ENCODE measurements around the gene GDA. TPM values are rescaled to one million over a fixed set of nuclear protein-coding genes. Genes with fewer than 3 reads are reported as not detected.

The GDA gene
- total and polyA plus RNA-seq, 12 donors: 0.06 to 2.8 (median 0.61) TPM; not detected in 2

DNA sequence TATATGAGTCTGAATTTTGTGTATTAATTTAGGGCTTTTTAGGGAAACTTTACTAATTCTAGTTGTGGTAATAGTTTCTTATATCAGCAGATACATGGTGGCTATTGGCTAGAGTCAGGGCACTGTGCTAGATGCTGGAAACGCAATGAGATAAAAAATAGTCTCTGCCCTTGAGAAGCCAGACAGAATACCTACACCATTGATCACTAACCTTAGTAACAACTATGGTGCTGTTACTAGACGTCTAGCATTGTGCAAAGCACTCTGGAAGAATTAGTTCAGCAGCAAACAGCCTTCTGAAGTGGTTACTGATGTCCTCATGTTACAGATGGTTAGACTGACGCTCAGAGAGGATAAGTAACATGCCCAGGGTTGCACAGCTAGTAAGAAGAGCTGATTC lies 61.8 kb downstream of the GDA start:
- no peak overlapping the region for H3K4me3 ChIP-seq
- TF ChIP-seq, protein P1, sequence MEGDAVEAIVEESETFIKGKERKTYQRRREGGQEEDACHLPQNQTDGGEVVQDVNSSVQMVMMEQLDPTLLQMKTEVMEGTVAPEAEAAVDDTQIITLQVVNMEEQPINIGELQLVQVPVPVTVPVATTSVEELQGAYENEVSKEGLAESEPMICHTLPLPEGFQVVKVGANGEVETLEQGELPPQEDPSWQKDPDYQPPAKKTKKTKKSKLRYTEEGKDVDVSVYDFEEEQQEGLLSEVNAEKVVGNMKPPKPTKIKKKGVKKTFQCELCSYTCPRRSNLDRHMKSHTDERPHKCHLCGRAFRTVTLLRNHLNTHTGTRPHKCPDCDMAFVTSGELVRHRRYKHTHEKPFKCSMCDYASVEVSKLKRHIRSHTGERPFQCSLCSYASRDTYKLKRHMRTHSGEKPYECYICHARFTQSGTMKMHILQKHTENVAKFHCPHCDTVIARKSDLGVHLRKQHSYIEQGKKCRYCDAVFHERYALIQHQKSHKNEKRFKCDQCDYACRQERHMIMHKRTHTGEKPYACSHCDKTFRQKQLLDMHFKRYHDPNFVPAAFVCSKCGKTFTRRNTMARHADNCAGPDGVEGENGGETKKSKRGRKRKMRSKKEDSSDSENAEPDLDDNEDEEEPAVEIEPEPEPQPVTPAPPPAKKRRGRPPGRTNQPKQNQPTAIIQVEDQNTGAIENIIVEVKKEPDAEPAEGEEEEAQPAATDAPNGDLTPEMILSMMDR (IDR thresholded peaks at IDR 0.05): no peak
- TF ChIP-seq POLR2A (IDR thresholded peaks at IDR 0.05): no peak
- WGBS, 4 donors: 41 to 58% (median 47%) methylated on average over 3 of the region's 3 CpGs
- intact Hi-C loops (cut with DNase I): no loop called here
- H3K36me3 ChIP-seq (replicated peaks in 1 of 2): no peaks in the 10 kb centered on the region
- peaks cover 11% of the 10 kb centered on the region for H3K27me3 ChIP-seq
- DNase-seq: no peak
- H3K27ac ChIP-seq: no peak overlapping the region
- H3K9me3 ChIP-seq (replicated peaks in 1 of 3): no peaks in the 10 kb centered on the region
- H3K4me1 ChIP-seq (replicated peaks in 1 of 2): no peaks in the 10 kb centered on the region

DNA sequence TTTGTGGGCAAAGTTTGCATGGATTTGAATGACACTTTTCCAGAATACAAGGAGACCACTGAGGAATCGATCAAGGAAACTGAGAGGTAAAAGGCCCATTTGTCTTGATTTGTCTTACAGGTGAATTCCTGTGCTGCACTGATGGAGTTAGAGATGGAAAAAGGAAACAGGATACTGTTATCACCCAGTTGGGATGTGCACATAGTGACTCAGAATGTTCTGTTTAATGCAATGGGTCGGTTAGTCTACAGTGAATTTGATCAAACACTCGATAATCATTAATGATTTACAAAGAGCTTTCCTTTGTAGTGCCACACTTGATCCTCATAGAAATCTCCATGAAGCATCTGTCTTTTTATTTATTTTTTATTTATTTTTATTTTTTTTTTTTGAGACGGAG lies 64.7 kb downstream of the GDA start:
- TF ChIP-seq, protein P1 (IDR thresholded peaks at IDR 0.05): no peak
- no peak for TF ChIP-seq POLR2A (IDR thresholded peaks at IDR 0.05)
- 82 to 93% (median 87%) methylated on average over 4 of the region's 4 CpGs for WGBS, 4 donors
- intact Hi-C loops (cut with DNase I): no loop called here

DNA sequence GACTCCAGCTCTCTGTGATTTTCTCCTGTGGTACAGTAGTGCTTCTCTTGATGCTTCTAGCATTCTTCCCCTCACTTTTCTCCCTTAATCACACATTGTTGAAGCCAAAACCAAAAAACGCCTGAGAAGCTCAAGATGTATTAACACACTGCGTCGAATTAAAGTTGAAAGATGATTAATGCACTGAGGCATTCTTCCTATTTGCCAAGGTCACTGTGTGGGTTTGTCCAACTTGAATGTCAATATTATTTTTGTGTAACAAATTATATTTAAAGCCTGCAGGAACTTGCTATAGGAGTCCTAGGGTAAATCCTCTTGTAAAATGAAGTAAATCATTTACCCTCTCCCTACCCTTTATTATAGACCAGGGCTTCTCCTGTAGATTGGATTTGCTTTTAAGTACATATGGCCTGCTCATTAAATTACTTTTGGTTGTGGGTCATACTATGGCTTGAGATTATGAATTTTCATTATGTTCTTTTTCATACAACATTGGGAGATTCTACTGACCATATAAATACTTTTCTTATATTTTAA lies 68.1 kb downstream of the GDA start:
- intact Hi-C loops (cut with DNase I): no loop called here
- H3K4me1 ChIP-seq (replicated peaks in 1 of 2): no peaks in the 10 kb centered on the region
- no peaks in the 10 kb centered on the region for H3K36me3 ChIP-seq (replicated peaks in 1 of 2)
- DNase-seq: no peak
- 32 to 37% (median 34%) methylated on average over 3 of the region's 3 CpGs for WGBS, 4 donors
- H3K27ac ChIP-seq: no peak overlapping the region
- TF ChIP-seq POLR2A (IDR thresholded peaks at IDR 0.05): no peak
- TF ChIP-seq, protein P1 (IDR thresholded peaks at IDR 0.05): no peak
- H3K4me3 ChIP-seq: no peak overlapping the region
- H3K9me3 ChIP-seq (replicated peaks in 1 of 3): no peaks in the 10 kb centered on the region
- no peaks in the 10 kb centered on the region for H3K27me3 ChIP-seq

More for the DNA sequence above, 64.7 kb downstream of the GDA start:
- no peak overlapping the region for H3K27ac ChIP-seq
- H3K4me3 ChIP-seq: no peak overlapping the region
- no peak for DNase-seq
- H3K27me3 ChIP-seq: peaks cover 11% of the 10 kb centered on the region
- no peaks in the 10 kb centered on the region for H3K9me3 ChIP-seq (replicated peaks in 1 of 3)
- no peaks in the 10 kb centered on the region for H3K36me3 ChIP-seq (replicated peaks in 1 of 2)
- no peaks in the 10 kb centered on the region for H3K4me1 ChIP-seq (replicated peaks in 1 of 2)

DNA sequence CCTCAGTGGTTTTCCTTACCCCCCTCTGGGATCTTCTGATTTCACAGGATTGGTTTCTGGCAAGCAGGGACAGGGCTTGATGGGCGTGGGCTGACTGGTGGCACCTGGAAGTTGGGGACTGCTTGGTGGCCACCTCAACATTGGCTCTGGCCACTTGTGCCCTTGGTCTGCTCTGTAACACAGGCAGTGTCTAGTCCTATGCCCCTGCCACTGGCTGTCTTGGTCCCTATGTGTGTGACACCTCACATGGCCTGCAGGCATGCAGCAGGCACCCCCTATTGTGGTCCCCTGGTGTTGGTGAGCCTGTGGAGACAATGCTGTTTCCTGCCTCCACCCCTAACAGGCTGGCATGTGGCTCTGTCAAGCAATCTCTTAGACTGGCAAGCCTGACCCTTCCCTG lies 71.3 kb downstream of the GDA start:
- no peaks in the 10 kb centered on the region for H3K9me3 ChIP-seq (replicated peaks in 1 of 3)
- no peak for TF ChIP-seq POLR2A (IDR thresholded peaks at IDR 0.05)
- TF ChIP-seq, protein P1 (IDR thresholded peaks at IDR 0.05): no peak
- intact Hi-C loops (cut with DNase I): no loop called here
- H3K27ac ChIP-seq: no peak overlapping the region
- no peaks in the 10 kb centered on the region for H3K4me1 ChIP-seq (replicated peaks in 1 of 2)
- no peaks in the 10 kb centered on the region for H3K27me3 ChIP-seq
- H3K36me3 ChIP-seq (replicated peaks in 1 of 2): no peaks in the 10 kb centered on the region
- WGBS, 4 donors: 80 to 100% (median 87%) methylated on average over 1 of the region's 1 CpG
- no peak overlapping the region for H3K4me3 ChIP-seq
- no peak for DNase-seq
